ENCODE measurements around the gene HBB.

DNA sequence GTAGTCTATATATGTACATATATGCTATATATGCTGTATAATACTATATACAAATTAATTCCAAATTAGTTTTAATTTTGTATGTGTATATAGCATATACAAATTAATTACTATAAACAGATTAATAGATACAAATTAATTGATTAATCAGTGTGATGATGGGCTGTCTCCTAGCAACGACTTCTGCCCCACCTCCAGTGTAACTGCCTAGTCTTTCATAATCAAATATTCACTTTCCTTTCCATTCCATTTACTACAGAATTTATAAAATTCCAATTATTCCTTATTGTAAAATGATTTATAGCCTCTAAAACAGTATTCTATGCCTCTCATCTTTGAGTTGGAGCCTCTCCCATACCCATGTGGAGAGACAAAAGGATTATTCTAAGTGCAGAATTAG is 6.4 kb upstream of the HBB start:
- TF ChIP-seq, protein P1, sequence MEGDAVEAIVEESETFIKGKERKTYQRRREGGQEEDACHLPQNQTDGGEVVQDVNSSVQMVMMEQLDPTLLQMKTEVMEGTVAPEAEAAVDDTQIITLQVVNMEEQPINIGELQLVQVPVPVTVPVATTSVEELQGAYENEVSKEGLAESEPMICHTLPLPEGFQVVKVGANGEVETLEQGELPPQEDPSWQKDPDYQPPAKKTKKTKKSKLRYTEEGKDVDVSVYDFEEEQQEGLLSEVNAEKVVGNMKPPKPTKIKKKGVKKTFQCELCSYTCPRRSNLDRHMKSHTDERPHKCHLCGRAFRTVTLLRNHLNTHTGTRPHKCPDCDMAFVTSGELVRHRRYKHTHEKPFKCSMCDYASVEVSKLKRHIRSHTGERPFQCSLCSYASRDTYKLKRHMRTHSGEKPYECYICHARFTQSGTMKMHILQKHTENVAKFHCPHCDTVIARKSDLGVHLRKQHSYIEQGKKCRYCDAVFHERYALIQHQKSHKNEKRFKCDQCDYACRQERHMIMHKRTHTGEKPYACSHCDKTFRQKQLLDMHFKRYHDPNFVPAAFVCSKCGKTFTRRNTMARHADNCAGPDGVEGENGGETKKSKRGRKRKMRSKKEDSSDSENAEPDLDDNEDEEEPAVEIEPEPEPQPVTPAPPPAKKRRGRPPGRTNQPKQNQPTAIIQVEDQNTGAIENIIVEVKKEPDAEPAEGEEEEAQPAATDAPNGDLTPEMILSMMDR (tag by site-specific recombination; IDR thresholded peaks at IDR 0.05), result no peak
- no peak for TF ChIP-seq SP2 (tag by site-specific recombination; IDR thresholded peaks at IDR 0.05)
- no peak for TF ChIP-seq OSR2 (tag by site-specific recombination; IDR thresholded peaks at IDR 0.05)
- no peak for TF ChIP-seq ZNF423 (tag by site-specific recombination; IDR thresholded peaks at IDR 0.05)
- TF ChIP-seq ZNF747 (tag by site-specific recombination; IDR thresholded peaks at IDR 0.05), result no peak
- TF ChIP-seq ZNF202 (tag by site-specific recombination; IDR thresholded peaks at IDR 0.05; ENCODE audit: borderline replicate concordance), result no peak
- TF ChIP-seq ZNF510 (tag by site-specific recombination; IDR thresholded peaks at IDR 0.05; ENCODE audit: insufficient replicate concordance), result no peak
- TF ChIP-seq, protein P2, sequence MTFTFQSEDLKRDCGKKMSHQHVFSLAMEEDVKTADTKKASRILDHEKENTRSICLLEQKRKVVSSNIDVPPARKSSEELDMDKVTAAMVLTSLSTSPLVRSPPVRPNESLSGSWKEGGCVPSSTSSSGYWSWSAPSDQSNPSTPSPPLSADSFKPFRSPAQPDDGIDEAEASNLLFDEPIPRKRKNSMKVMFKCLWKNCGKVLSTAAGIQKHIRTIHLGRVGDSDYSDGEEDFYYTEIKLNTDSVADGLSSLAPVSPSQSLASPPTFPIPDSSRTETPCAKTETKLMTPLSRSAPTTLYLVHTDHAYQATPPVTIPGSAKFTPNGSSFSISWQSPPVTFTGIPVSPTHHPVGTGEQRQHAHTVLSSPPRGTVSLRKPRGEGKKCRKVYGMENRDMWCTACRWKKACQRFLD (tag by site-specific recombination; IDR thresholded peaks at IDR 0.05), result no peak
- TF ChIP-seq ZNF24 (tag by site-specific recombination; IDR thresholded peaks at IDR 0.05), result no peak
- no peak for TF ChIP-seq ZNF239 (tag by site-specific recombination; IDR thresholded peaks at IDR 0.05)
